ENCODE measurements around the gene CHST13.

- TF ChIP-seq CTCF (conservative IDR thresholded peaks at IDR 0.05) (no peak), EZH2 (IDR thresholded peaks at IDR 0.05; ENCODE audit: low read depth) (no peak)
Measured at GRCh38 chr3:126486360-126486847, 37.6 kb upstream of the CHST13 start.

Data from PC-9 (cell line).